ENCODE measurements around the gene TDRD3. TPM values are rescaled to one million over a fixed set of nuclear protein-coding genes. Genes with fewer than 3 reads are reported as not detected.

The TDRD3 gene
- total RNA-seq, 2 experiments from 2014 or later: 17.5 to 19.8 TPM

DNA sequence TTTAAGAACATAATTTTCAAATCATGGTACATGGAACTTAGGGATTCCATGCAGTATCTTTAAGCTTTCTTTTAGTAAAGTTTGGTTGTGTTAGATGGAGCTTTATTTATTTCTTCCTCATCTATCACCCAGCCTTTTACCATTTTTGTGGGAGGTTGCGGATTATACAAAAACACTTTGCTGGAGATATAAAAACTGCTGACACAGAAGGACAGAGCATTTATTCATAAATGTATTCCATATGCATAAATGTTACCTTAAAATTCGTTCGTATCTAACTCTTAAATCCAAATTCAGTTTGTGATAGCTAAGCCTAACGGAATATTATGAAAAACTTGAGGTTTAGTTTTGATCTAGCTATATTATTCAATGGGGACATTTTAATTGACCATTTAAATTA lies 143.3 kb downstream of the TDRD3 start:
- POLR2A ChIA-PET: no interaction called here
- CTCF ChIA-PET: no interaction called here

DNA sequence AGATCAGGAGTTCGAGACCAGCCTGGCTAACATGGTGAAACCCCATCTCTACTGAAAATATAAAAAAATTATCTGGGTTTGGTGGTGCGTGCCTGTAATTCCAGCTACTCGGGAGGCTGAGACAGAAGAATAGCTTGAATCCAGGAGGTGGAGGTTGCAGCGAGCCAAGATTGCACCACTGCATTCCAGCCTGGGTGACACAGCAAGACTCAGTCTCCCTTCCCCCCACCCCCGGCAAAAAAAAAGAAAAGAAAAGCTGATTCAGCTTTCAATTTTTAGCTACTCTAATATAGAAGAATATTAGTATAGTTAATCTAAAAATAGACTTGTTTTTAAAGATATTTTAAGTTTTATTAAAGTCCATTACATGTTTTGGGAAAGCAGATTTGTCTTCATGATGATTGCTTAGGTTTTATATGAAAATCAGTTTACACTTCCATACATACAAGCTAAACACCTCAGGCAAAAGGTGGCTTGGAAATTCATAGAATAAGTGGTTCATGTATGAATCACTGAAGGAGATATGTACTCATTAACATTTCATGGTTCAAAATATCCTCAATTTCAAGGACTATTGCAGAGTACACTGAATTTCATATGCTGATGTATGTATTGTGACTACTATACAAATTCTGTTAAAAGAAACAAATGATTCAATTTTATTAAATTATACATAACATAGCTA lies 165.2 kb downstream of the TDRD3 start:
- POLR2A ChIA-PET: no interaction called here
- CTCF ChIA-PET: interaction anchor here (0.6 kb wide), 1 partner anchor 698 kb away, joined by 3 read pairs; no protein-coding TSS in a partner anchor

DNA sequence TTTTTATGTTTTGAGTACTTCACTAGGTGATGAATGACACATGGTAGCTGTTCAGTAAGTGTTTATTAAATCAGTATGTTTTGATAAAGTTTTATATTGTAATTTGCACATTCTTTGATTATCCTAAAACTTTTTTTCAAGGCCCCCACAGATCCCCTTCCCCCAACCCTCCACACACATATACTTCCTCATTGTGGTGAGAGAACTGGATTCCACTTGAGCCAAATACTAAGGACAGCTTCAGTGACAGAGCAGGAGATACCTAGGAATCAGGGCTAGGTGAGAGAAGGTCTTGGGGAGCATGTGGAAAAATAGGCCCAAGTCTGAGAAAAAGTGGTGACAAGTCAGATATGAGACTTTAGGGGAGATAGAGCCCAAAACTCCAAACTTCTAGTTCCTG lies 174.6 kb downstream of the TDRD3 start:
- ChIA-PET POLR2A (no interaction called here), CTCF (no interaction called here)

GRCh38 chr13:60572003-60572798 lies 175.2 kb downstream of the TDRD3 start:
- CTCF ChIA-PET: no interaction called here

DNA sequence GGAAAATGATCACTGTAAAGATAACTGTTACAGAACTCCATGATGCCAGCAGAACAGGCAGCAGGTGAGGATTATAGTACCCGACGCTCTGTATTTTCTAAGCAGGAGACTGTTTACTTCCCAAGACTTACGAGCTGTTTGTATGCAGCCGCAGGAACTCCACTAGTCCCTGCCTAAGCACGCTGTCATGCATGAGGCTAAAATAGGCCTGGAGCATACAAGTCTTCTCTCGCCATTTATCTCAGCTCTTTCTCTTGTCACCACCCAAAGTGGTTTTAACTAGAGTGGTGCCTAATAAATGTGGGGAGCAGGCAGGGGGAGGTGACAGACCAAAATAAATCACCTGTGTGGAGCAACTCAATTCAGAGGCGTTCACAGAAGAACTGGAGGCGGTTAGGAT lies 175.8 kb downstream of the TDRD3 start:
- CTCF ChIA-PET: no interaction called here
- POLR2A ChIA-PET: no interaction called here

More at GRCh38 chr13:60572003-60572798, 175.2 kb downstream of the TDRD3 start:
- POLR2A ChIA-PET: no interaction called here

DNA sequence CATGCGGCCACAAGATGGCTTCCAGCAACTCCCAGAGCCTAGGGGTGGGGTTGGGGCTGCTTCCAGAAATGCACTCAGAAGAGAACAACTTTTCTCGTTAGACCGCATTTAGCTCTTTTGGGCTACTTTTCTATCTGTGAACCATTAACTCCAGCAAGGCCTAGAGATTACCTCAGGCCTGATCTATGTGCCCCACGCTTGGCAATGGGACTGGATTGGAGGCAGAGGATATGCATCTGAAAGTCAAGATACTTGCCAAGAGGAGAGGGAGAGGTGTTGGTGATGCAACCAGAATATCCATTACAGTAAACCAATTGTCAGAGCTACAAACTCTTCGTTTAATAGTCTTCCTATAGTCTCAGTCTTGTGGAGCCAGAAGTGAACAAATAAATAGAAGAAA lies 177.7 kb downstream of the TDRD3 start:
- ChIA-PET POLR2A (no interaction called here), CTCF (no interaction called here)

- CTCF ChIA-PET: no interaction called here
- POLR2A ChIA-PET: no interaction called here
These were observed 178.1 kb downstream of the TDRD3 start for GRCh38 chr13:60575142-60575541.

DNA sequence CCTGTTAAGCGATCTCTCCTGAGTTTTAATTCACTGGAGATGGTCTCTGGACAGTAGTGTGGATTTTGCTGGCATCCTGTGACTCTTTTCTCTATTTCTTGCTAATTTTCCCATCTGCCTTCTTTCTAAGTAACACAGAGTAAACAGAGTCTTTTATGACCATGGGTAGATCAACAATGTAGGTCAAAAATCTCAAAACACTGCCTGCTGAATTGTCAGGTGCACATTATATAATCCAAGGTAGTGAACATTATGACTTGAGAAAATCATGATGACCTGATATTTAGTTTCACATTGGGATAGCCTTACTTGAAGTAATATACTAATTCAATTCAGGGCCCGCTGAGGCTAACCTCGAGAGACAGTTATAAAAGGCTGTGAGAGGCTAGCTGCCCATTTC lies 180.7 kb downstream of the TDRD3 start:
- ChIA-PET CTCF (no interaction called here), POLR2A (no interaction called here)

GRCh38 chr13:60583196-60583888 lies 186.3 kb downstream of the TDRD3 start:
- CTCF ChIA-PET: no interaction called here
- POLR2A ChIA-PET: no interaction called here

DNA sequence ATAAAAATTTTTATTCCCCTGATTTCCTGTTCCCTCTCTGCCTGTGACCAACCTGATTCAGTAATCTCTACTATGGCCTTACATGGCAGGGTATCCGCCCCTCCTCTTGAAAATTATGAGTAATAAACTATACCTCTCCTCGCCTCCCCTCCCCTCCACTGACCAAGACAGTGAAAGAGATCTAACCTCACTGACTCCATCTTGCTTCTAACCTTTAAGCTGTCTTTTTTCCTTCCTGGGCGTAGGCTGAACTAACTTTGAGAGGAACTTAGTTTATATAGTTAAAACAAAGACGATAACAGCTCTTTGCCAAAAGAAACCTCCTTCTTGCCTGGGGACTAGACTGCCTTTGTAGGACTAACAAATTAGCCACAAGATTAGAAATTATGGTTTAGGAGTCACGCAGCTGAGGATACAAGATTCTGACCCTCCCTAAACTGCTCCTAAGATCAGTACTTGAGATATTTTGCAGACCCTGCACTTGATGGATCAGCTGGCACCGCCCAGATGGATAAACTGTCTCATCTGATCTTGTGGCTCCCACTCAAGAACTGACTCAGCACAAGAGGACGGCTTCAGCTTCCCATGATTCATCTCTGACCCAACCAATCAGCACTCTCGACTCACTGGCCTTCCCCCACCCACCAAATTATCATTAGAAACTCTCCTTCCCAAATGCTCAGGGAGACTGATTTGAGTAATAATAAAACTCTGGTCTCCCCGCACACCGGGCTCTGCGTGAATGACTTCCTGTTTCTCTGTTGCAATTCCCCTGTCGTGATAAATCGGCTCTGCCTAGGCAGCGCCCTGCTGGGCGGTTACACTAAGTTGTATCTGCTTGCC lies 187.1 kb downstream of the TDRD3 start:
- POLR2A ChIA-PET: no interaction called here
- CTCF ChIA-PET: no interaction called here

DNA sequence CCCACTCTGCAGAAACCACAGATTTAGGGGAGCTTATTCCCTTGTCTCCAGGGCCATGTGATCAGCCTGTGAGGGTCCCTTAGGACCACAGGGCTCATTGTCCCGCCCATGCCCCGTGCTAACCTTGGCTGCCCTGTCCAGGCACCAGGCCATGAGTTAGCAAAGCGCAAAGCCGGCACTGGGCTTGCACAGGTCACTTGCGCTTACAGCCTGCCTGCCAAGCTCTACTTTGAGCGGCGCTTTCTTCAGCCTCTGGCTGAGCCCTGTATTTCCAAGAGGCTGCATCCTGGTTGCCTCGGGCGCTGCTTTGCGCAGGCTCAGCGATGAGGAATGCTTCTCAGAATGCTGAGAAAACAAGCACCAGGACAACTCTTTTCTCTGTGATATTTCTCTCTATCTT lies 188.0 kb downstream of the TDRD3 start:
- ChIA-PET POLR2A (no interaction called here), CTCF (no interaction called here)

- CTCF ChIA-PET: no interaction called here
- POLR2A ChIA-PET: no interaction called here
These were observed 194.1 kb downstream of the TDRD3 start for GRCh38 chr13:60590800-60591747.

- POLR2A ChIA-PET: no interaction called here
- CTCF ChIA-PET: no interaction called here
These were observed 206.0 kb downstream of the TDRD3 start for GRCh38 chr13:60603049-60603448.

- ChIA-PET POLR2A (no interaction called here), CTCF (no interaction called here)
These were observed 207.0 kb downstream of the TDRD3 start for GRCh38 chr13:60604058-60604457.

DNA sequence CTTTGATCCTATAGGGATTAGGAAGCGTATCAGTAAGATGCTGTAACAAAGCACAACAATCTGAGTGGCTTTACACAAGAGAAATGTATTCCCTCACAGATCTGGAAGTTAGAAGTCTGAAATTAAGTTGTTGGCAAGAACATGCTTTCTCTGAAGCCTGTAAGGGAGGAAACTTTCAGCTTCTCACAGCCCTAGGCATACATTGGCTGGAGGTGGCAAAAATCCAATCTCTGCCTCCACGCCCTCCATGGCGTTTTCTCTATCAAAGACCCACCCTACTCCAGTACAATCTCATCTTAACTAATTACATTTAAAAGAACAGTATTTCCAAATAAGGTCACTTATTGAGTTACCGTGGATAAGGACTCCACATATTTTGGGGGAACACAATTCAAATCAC lies 211.9 kb downstream of the TDRD3 start:
- ChIA-PET CTCF (no interaction called here), POLR2A (no interaction called here)

GRCh38 chr13:60611523-60611922 lies 214.5 kb downstream of the TDRD3 start:
- ChIA-PET CTCF (no interaction called here), POLR2A (no interaction called here)

GRCh38 chr13:60612593-60612992 lies 215.6 kb downstream of the TDRD3 start:
- POLR2A ChIA-PET: no interaction called here
- CTCF ChIA-PET: no interaction called here

- CTCF ChIA-PET: no interaction called here
- POLR2A ChIA-PET: no interaction called here
These were observed 216.1 kb downstream of the TDRD3 start for GRCh38 chr13:60613080-60613479.

- POLR2A ChIA-PET: no interaction called here
These were observed 221.1 kb downstream of the TDRD3 start for GRCh38 chr13:60617991-60618733.

More at GRCh38 chr13:60617991-60618733, 221.1 kb downstream of the TDRD3 start:
- CTCF ChIA-PET: no interaction called here

All from activated CD8-positive, alpha-beta memory T cell treated with anti-CD3 and anti-CD28 coated beads for 36 hours (primary cell).